GM13976 (cell line): Measurements from ENCODE around the gene FAT3.

Experiments used
- DNase-seq: peaks from one replicate; pipeline ENCODE4 v3.0.0; 2012; ENCODE audit warnings: low spot score
- CTCF ChIP-seq: IDR thresholded peaks from 2 replicates; pipeline ENCODE4 v1.5.1; 2012; ENCODE audit warnings: borderline replicate concordance, mild to moderate bottlenecking; ENCODE audit not compliant: insufficient read depth; ENCODE audit errors: extremely low read depth, missing control alignments, control extremely low read depth
- in situ Hi-C: fragments of 300-500 bp; cut with MboI; formaldehyde crosslinking; loops from one replicate; pipeline ENCODE4 v1.12.0; 2022; ENCODE audit warnings: low sequenced_read_pairs, mixed read lengths, inconsistent platforms; ENCODE audit not compliant: unreplicated experiment

The FAT3 gene

GRCh38 chr11:92246630-92247029 lies 22.0 kb downstream of the FAT3 start:
- TF ChIP-seq CTCF, result no peak
- in situ Hi-C loops, result no loop called here
- DNase-seq, result no peak

GRCh38 chr11:92249156-92249753 lies 24.6 kb downstream of the FAT3 start:
- in situ Hi-C loops, result no loop called here
- TF ChIP-seq CTCF, result no peak
- no peak for DNase-seq

DNA sequence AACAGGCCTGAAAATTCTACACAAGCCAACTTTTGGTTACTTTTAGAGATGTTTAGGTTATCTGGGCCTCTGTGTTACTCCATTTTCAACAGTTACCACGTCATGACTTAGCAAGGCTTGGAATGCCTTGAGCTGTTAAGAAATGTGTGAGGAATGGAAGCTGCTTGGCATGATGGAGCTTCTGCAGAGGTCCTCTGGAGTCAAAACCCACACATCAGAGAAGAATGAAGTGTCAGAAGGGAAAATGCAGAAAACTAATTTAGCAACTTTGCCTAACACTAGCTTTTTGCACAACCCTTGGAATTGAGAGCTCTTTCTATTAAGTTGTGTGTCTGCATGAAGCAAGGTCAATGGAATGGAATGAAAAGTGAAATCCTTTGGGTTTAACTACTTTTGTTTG lies 27.4 kb downstream of the FAT3 start:
- TF ChIP-seq CTCF, result no peak
- in situ Hi-C loops, result no loop called here
- DNase-seq, result no peak

DNA sequence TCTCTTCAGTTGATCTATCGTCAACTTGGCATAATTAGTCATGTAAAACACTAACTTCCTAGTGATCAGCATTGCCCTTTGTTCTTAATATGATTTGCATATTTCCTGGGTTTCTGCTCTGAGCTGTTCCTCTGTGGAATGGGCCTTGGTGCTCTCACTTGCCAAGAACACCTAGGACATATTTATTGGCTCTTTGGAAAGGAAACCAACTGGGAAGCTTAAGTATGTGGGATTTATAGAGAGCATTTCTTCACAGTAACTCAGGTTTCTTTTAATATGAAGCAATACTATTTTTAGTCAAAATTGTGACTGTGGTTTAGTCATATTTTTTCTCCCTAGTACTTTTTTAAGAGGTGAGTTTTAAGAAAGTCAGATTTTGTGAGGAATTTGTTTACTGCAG lies 28.8 kb downstream of the FAT3 start:
- TF ChIP-seq CTCF, result no peak
- in situ Hi-C loops, result no loop called here
- DNase-seq, result no peak

- in situ Hi-C loops, result no loop called here
- TF ChIP-seq CTCF, result no peak
- no peak for DNase-seq
These were observed 29.3 kb downstream of the FAT3 start for GRCh38 chr11:92253945-92254344.

- in situ Hi-C loops, result no loop called here
- no peak for TF ChIP-seq CTCF
- no peak for DNase-seq
These were observed 32.9 kb downstream of the FAT3 start for GRCh38 chr11:92257536-92257935.
